ENCODE data around the gene MTREX.

The MTREX gene

GRCh38 chr5:55364537-55365055 lies 56.8 kb downstream of the MTREX start (continued):
- TF ChIP-seq ZNF274 (IDR thresholded peaks at IDR 0.05; ENCODE audit: low read length) (no peak), ZNF274 (tag by site-specific recombination; IDR thresholded peaks at IDR 0.05; ENCODE audit: borderline replicate concordance) (no peak), ZNF184 (tag by site-specific recombination; IDR thresholded peaks at IDR 0.05) (no peak), ZNF433 (tag by site-specific recombination; IDR thresholded peaks at IDR 0.05; ENCODE audit: low read depth) (no peak)

GRCh38 chr5:55370291-55370925 lies 62.6 kb downstream of the MTREX start:
- TF ChIP-seq ZNF747 (tag by site-specific recombination; IDR thresholded peaks at IDR 0.05): no peak
- H3K4me1 ChIP-seq (ENCODE audit: control insufficient read depth, insufficient read depth, low read length): no peaks in the 10 kb centered on the region
- H3K4me3 ChIP-seq (ENCODE audit: low read depth, low read length): no peak overlapping the region
- ChIA-PET POLR2A (no interaction called here), CTCF (no interaction called here)
- peaks cover 37 to 53% of the 10 kb centered on the region in 2 experiments for H3K36me3 ChIP-seq (ENCODE audit: control insufficient read depth in 2 of 2, insufficient read depth in 1 of 2, low read length in 2 of 2)
- H3K27ac ChIP-seq (ENCODE audit: extremely low read depth, low read depth, low read length): no peak overlapping the region
- no peaks in the 10 kb centered on the region for H3K9me3 ChIP-seq (ENCODE audit: control insufficient read depth, insufficient read depth, low read depth, low read length)

DNA sequence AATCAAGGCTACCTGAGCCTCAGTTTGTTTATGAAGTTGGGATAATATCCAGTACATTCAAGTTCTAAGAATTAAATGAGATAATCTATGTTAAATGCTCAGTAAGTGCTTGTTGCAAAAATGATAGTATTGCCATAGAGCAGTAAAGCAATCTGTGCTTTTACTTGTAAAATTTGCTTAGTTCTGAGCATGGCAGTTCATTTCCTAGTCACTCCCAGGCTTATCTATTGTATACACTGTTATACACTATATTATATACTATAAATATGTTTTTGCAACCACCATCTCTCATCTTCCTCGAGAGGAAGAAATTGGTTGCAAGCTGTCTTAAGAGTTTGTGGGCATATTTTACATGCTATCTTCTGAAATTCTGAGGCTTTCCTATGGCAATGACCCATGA lies 63.4 kb downstream of the MTREX start:
- no peaks in the 10 kb centered on the region for H3K9me3 ChIP-seq (ENCODE audit: control insufficient read depth, insufficient read depth, low read depth, low read length)
- H3K36me3 ChIP-seq (ENCODE audit: control insufficient read depth in 2 of 2, insufficient read depth in 1 of 2, low read length in 2 of 2): peaks cover 32 to 52% of the 10 kb centered on the region in 2 experiments
- TF ChIP-seq ZFP69B (tag by site-specific recombination; IDR thresholded peaks at IDR 0.05) (no peak), ZNF302 (tag by site-specific recombination; IDR thresholded peaks at IDR 0.05; ENCODE audit: low read depth) (no peak), ZNF335 (tag by site-specific recombination; conservative IDR thresholded peaks at IDR 0.05) (no peak), ZNF48 (tag by site-specific recombination; IDR thresholded peaks at IDR 0.05) (no peak), PRDM1 (tag by site-specific recombination; IDR thresholded peaks at IDR 0.05) (no peak), ZNF639 (tag by site-specific recombination; IDR thresholded peaks at IDR 0.05) (no peak), ZNF146 (tag by site-specific recombination; IDR thresholded peaks at IDR 0.05) (no peak), MEIS1 (CRISPR knock-in tag; IDR thresholded peaks at IDR 0.05; ENCODE audit: borderline replicate concordance) (no peak)
- TF ChIP-seq, protein P1, sequence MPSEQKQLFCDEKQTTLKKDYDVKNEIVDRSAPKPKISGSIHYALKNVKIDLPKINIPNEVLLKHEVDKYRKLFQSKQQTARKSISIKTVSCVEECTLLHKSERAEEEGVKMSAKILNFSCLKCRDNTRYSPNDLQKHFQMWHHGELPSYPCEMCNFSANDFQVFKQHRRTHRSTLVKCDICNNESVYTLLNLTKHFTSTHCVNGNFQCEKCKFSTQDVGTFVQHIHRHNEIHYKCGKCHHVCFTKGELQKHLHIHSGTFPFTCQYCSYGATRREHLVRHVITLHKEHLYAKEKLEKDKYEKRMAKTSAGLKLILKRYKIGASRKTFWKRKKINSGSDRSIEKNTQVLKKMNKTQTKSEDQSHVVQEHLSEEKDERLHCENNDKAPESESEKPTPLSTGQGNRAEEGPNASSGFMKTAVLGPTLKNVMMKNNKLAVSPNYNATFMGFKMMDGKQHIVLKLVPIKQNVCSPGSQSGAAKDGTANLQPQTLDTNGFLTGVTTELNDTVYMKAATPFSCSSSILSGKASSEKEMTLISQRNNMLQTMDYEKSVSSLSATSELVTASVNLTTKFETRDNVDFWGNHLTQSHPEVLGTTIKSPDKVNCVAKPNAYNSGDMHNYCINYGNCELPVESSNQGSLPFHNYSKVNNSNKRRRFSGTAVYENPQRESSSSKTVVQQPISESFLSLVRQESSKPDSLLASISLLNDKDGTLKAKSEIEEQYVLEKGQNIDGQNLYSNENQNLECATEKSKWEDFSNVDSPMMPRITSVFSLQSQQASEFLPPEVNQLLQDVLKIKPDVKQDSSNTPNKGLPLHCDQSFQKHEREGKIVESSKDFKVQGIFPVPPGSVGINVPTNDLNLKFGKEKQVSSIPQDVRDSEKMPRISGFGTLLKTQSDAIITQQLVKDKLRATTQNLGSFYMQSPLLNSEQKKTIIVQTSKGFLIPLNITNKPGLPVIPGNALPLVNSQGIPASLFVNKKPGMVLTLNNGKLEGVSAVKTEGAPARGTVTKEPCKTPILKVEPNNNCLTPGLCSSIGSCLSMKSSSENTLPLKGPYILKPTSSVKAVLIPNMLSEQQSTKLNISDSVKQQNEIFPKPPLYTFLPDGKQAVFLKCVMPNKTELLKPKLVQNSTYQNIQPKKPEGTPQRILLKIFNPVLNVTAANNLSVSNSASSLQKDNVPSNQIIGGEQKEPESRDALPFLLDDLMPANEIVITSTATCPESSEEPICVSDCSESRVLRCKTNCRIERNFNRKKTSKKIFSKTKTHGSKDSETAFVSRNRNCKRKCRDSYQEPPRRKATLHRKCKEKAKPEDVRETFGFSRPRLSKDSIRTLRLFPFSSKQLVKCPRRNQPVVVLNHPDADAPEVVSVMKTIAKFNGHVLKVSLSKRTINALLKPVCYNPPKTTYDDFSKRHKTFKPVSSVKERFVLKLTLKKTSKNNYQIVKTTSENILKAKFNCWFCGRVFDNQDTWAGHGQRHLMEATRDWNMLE (tag by site-specific recombination; conservative IDR thresholded peaks at IDR 0.05; ENCODE audit: low read depth): no peak
- ChIA-PET CTCF (no interaction called here), POLR2A (no interaction called here)
- no peak overlapping the region for H3K27ac ChIP-seq (ENCODE audit: extremely low read depth, low read depth, low read length)
- no peaks in the 10 kb centered on the region for H3K4me1 ChIP-seq (ENCODE audit: control insufficient read depth, insufficient read depth, low read length)
- no peak overlapping the region for H3K4me3 ChIP-seq (ENCODE audit: low read depth, low read length)
